Measurements from ENCODE around the gene ENOX1.
"Not testable (repeated sequence)": the region's sequence is repeated elsewhere in the genome, so short reads cannot be mapped to it uniquely, and the experiment has no call there.

The ENOX1 gene

DNA sequence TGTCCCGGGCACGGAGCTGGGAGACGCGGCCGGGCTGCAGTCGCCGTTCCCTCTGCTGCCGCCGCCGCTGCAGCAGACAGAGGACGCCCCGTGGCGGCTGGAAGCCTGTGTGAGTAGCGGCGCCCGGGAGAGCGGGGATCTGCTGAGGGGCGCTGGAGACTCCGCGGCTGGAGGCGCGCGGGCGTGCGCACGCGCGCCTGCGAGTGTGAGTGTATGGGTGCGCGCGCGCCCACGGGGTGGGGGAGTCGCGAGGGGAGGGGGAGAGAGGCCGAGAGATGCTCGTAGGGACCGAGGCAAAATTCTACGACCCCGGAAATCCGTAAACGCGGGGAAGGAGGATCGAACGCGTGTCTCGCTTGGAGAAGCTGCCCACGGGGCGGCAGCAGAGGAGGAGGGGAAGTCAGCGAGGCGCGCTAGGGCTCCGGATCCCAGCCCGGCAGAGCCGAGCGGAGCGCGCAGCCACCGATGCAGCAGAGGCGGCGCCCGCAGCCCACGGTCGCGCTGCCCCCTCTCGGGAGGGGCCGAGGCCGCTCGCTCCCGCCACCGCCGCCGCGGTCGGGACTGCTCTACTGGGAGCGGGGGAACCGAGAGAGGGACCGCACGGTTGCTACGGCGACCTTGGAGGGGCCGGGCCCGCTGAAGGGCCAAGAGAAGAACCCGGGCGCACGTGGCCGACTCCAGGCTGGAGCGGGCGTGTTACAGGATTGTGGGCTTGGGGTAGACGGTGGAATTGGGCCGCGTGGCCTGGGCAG lies at the start of gene ENOX1:
Gene ENOX1, minus strand, starts transcription at position 207 of the 752 bp plus-strand sequence.
- Histone ChIP-seq H3K79me2 (ENCODE audit: low read length) (no peaks in the 10 kb centered on the region), H3K4me3 (ENCODE audit: low read length) (peak within 1 kb of the TSS; percentile 78), H3K36me3 (replicated peaks; ENCODE audit: low read depth, low read length) (no peaks in the 10 kb centered on the region), H3K9ac (ENCODE audit: low read length) (peak within 1 kb of the TSS; percentile 66), H3K9me3 (ENCODE audit: insufficient read depth, low read length) (no peaks in the 10 kb centered on the region), H2AFZ (ENCODE audit: low read depth, low read length) (peak within 1 kb of the TSS; percentile 68), H4K20me1 (ENCODE audit: insufficient read depth, low read length) (no peaks in the 10 kb centered on the region), H3K27me3 (ENCODE audit: low read depth, low read length) (no peaks in the 10 kb centered on the region), H3K4me2 (ENCODE audit: low read length) (peak within 1 kb of the TSS; percentile 78), H3K27ac (ENCODE audit: low read length) (no peak within 1 kb of the TSS), H3K4me1 (ENCODE audit: low read length) (peaks cover 13% of the 10 kb centered on the region; the same call in 1 of the 2 replicates)
- TF ChIP-seq EZH2phosphoT487 (IDR thresholded peaks at IDR 0.05; ENCODE audit: low read depth), result no peak
- TF ChIP-seq, protein P1, sequence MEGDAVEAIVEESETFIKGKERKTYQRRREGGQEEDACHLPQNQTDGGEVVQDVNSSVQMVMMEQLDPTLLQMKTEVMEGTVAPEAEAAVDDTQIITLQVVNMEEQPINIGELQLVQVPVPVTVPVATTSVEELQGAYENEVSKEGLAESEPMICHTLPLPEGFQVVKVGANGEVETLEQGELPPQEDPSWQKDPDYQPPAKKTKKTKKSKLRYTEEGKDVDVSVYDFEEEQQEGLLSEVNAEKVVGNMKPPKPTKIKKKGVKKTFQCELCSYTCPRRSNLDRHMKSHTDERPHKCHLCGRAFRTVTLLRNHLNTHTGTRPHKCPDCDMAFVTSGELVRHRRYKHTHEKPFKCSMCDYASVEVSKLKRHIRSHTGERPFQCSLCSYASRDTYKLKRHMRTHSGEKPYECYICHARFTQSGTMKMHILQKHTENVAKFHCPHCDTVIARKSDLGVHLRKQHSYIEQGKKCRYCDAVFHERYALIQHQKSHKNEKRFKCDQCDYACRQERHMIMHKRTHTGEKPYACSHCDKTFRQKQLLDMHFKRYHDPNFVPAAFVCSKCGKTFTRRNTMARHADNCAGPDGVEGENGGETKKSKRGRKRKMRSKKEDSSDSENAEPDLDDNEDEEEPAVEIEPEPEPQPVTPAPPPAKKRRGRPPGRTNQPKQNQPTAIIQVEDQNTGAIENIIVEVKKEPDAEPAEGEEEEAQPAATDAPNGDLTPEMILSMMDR (IDR thresholded peaks at IDR 0.05; ENCODE audit: low read depth, low read length), result peak; percentile 20; the same call in 1 of the 2 replicates

DNA sequence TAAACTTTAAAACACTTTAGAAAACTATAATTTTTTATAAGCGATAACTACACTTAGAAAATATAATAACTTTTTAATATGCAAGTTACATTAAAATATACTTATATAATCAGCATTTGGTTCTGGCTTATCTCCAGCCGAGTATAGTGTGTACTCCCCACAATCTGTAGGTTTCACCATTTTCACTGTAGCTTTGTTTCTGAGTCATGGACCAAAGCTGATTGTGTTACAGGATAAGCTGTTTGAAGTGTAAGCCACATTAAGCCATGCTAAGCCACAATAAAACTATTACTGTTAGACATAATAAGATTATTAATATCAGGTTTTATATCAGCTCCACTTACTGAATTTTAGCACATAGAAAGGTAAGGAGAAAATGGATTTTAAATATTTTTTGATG lies 48.9 kb upstream of the ENOX1 start:
- no peaks in the 10 kb centered on the region for H3K9me3 ChIP-seq (ENCODE audit: insufficient read depth, low read length)
- H3K4me2 ChIP-seq (ENCODE audit: low read length), result no peak overlapping the region
- TF ChIP-seq, protein P1 (IDR thresholded peaks at IDR 0.05; ENCODE audit: low read depth, low read length), result no peak
- no peak for TF ChIP-seq EZH2phosphoT487 (IDR thresholded peaks at IDR 0.05; ENCODE audit: low read depth)
- H3K27me3 ChIP-seq (ENCODE audit: low read depth, low read length), result no peaks in the 10 kb centered on the region
- no peak overlapping the region for H3K27ac ChIP-seq (ENCODE audit: low read length)
- no peaks in the 10 kb centered on the region for H3K79me2 ChIP-seq (ENCODE audit: low read length)
- H3K4me3 ChIP-seq (ENCODE audit: low read length), result no peak overlapping the region
- H3K9ac ChIP-seq (ENCODE audit: low read length), result no peak overlapping the region
- H4K20me1 ChIP-seq (ENCODE audit: insufficient read depth, low read length), result no peaks in the 10 kb centered on the region
- no peaks in the 10 kb centered on the region for H3K36me3 ChIP-seq (replicated peaks; ENCODE audit: low read depth, low read length)
- H3K4me1 ChIP-seq (ENCODE audit: low read length), result no peaks in the 10 kb centered on the region
- no peak overlapping the region for H2AFZ ChIP-seq (ENCODE audit: low read depth, low read length)

DNA sequence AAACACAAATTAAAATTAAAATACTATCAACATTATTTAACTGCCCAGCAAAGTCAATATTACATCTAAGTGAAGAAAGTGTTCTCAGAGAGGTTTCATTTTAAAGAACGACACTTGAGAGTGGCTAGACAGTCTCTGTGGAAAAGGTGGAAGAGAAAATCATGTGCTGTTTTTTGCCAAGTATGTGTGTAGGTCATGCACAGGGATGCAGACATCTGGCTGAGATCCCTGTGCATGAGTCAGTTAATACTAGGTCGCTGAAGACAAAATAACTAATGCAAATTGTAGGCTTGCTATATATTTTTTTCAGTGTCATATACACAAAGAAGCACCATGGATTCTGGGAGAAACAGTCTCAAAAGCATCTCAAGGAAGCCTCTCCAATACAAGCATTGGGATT lies 44.3 kb upstream of the ENOX1 start:
- H2AFZ ChIP-seq (ENCODE audit: low read depth, low read length), result no peak overlapping the region
- H4K20me1 ChIP-seq (ENCODE audit: insufficient read depth, low read length), result no peaks in the 10 kb centered on the region
- H3K9me3 ChIP-seq (ENCODE audit: insufficient read depth, low read length), result no peaks in the 10 kb centered on the region
- H3K9ac ChIP-seq (ENCODE audit: low read length), result no peak overlapping the region
- H3K4me2 ChIP-seq (ENCODE audit: low read length), result no peak overlapping the region
- no peak overlapping the region for H3K27ac ChIP-seq (ENCODE audit: low read length)
- H3K27me3 ChIP-seq (ENCODE audit: low read depth, low read length), result peaks cover 8% of the 10 kb centered on the region; the same call in 1 of the 2 replicates
- TF ChIP-seq, protein P1 (IDR thresholded peaks at IDR 0.05; ENCODE audit: low read depth, low read length), result no peak
- TF ChIP-seq EZH2phosphoT487 (IDR thresholded peaks at IDR 0.05; ENCODE audit: low read depth), result no peak
- H3K4me1 ChIP-seq (ENCODE audit: low read length), result no peaks in the 10 kb centered on the region
- H3K36me3 ChIP-seq (replicated peaks; ENCODE audit: low read depth, low read length), result no peaks in the 10 kb centered on the region
- H3K79me2 ChIP-seq (ENCODE audit: low read length), result no peaks in the 10 kb centered on the region
- H3K4me3 ChIP-seq (ENCODE audit: low read length), result no peak overlapping the region

DNA sequence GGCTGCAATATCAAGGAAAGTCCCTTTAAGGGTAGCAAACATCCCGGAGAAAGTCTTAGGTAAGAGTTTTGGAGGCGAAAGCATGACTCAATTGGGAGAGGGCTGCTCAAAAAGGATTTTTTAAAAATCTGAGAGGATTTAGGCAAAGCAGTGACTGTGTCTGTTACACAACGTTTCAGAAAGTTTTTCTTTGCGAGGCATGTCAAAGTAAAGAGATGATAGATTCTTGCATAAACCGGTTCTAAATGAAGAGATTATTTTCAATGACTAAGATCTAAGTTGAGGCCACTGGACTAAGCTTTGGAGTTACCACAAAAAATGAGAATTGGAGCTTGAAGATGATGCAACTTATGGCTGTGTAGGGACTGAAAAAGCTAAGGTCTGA lies 43.7 kb upstream of the ENOX1 start:
- H3K36me3 ChIP-seq (replicated peaks; ENCODE audit: low read depth, low read length), result no peaks in the 10 kb centered on the region
- no peaks in the 10 kb centered on the region for H3K79me2 ChIP-seq (ENCODE audit: low read length)
- H3K4me3 ChIP-seq (ENCODE audit: low read length), result no peak overlapping the region
- H3K9ac ChIP-seq (ENCODE audit: low read length), result no peak overlapping the region
- H3K27me3 ChIP-seq (ENCODE audit: low read depth, low read length), result peaks cover 8% of the 10 kb centered on the region; the same call in 1 of the 2 replicates
- H4K20me1 ChIP-seq (ENCODE audit: insufficient read depth, low read length), result no peaks in the 10 kb centered on the region
- no peak overlapping the region for H2AFZ ChIP-seq (ENCODE audit: low read depth, low read length)
- no peak overlapping the region for H3K4me2 ChIP-seq (ENCODE audit: low read length)
- no peaks in the 10 kb centered on the region for H3K9me3 ChIP-seq (ENCODE audit: insufficient read depth, low read length)
- TF ChIP-seq, protein P1 (IDR thresholded peaks at IDR 0.05; ENCODE audit: low read depth, low read length), result no peak
- no peak for TF ChIP-seq EZH2phosphoT487 (IDR thresholded peaks at IDR 0.05; ENCODE audit: low read depth)
- H3K27ac ChIP-seq (ENCODE audit: low read length), result no peak overlapping the region
- no peaks in the 10 kb centered on the region for H3K4me1 ChIP-seq (ENCODE audit: low read length)

DNA sequence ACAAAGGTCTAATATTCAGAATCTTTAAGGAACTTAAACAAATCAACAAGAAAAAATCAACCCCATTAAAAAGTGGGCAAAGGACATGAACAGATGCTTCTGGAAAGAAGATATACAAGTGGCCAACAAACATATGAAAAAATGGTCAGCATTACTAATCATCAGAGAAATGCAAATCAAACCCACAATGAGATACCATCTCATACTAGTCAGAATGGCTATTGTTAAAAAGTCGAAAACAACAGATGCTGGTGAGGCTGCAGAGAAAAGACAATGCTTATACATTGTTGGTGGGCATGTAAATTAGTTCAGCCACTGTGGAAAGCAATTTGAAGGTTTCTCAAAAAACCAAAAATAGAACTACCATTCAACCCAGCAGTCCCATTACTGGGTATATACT lies 37.9 kb upstream of the ENOX1 start:
- H4K20me1 ChIP-seq (ENCODE audit: insufficient read depth, low read length); H3K79me2 ChIP-seq (ENCODE audit: low read length); H3K36me3 ChIP-seq (replicated peaks; ENCODE audit: low read depth, low read length); H3K4me3 ChIP-seq (ENCODE audit: low read length); H3K4me1 ChIP-seq (ENCODE audit: low read length); H3K27me3 ChIP-seq (ENCODE audit: low read depth, low read length); H3K9me3 ChIP-seq (ENCODE audit: insufficient read depth, low read length); H3K9ac ChIP-seq (ENCODE audit: low read length); H2AFZ ChIP-seq (ENCODE audit: low read depth, low read length); H3K4me2 ChIP-seq (ENCODE audit: low read length); H3K27ac ChIP-seq (ENCODE audit: low read length): not testable (repeated sequence)
